ENCODE results near the gene PNLIPRP1.

Gene PNLIPRP1

DNA sequence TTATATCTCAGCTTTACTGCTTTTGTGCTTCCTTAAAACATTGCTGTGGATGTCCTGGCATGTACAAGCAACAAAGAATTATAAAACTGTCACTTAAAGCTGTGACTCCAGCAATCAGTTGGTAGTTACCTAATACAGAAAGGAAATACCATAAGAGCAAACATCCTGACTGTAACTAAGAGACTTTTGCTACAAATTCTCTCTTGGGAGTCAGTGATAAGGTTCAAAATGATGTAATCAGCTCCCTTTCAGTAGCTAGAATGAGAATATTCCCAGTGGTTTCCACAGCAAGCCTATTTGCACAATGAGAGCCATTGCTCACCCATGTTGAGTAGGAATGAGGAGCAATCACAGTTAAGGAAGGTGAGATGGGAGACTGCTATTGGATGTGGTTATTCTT is 7.6 kb downstream of the PNLIPRP1 start:
- in situ Hi-C loops (cut with MboI; ENCODE audit: low sequenced_read_pairs): no loop called here

DNA sequence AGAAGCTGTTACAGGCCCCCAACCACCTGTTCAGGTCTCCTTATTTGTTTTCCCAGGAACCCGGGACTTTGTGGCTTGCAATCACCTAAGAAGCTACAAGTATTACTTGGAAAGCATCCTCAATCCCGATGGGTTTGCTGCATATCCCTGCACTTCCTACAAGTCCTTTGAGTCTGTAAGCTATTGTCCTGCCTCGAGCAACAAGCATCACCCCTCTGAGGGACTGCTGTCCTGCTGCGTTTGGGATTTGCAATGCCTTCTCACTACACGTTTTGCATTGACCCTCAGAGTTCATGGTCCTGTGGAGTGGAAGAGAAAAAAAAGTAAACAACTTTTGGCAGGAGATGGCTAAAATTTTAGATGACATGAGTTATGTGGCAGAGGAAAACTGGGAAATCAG is 9.2 kb downstream of the PNLIPRP1 start:
- in situ Hi-C loops (cut with MboI; ENCODE audit: low sequenced_read_pairs): no loop called here

DNA sequence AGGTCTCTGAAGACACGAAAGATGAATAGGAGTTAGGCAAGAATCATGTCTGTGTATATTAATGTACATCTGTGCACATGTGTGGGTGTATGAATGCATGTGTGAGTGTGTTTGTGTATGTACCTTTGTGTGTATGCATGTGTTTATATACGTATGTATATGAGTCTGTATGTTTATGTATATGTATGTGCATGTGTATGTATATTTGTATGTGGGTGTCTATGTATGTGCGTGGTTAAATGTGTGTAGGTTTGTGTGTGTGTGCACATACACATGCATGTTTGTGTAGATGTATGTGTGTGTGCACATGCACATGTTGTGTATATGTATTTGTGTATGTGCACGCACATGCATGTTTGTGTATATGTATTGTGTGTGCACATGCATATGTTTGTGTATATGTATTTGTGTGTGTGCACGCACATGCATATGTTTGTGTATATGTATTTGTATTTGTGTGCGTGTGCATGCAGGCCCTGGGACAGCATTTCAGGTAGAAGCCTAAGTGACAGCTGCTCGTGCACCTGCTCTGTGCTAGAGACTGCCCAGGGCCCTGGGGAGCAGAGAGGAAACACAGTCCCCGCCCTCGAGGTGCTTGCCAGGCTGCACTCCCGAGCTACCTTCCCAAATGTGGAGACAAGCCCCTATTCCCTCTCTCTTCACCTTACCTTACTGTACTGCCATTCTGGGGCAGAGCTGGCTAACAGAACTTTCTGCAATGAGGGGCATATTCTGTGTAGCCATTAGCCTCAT is 12.1 kb downstream of the PNLIPRP1 start:
- in situ Hi-C loops (cut with MboI; ENCODE audit: low sequenced_read_pairs): no loop called here

DNA sequence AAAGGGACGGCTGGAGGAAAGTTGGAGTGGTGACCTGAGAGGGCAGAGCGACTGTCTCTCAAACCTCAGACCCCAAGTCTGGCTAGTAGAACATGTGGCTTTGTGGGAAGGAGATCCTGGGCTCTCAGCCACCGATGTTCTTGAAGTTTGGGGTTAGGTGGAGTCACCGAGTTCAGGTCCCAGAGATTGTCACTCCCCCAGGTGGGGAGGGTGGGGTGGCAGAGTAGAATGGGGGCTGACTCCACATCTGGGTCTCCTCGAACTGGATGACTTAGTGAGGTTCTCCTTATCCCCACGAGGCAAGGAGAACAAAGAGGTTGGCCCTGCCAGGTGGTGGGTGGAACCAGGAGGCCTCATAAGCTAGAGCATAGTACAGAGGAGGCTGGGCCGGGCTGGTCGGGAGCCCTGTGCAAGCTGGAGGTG is 15.3 kb downstream of the PNLIPRP1 start:
- in situ Hi-C loops (cut with MboI; ENCODE audit: low sequenced_read_pairs): no loop called here

DNA sequence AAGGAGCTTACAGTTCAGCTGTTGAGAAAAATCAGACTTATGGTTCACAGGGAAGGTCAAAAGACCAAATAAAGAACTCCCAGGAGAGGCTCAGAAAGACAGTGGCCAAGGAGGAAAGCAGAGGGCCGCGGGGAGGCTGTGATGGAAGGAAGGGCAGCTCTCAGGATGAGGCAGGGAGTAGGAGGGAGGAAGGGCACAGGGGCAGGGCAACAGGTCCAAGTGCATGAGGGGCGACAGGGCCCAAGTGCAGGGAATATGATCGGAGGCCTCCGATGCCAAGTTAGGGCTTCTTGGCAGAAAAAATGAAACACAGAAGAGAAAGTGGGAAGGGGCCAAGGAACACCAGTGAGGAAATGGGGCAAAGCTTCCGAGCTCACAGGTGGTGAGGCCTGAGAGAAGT is 16.6 kb downstream of the PNLIPRP1 start:
- in situ Hi-C loops (cut with MboI; ENCODE audit: low sequenced_read_pairs): no loop called here

DNA sequence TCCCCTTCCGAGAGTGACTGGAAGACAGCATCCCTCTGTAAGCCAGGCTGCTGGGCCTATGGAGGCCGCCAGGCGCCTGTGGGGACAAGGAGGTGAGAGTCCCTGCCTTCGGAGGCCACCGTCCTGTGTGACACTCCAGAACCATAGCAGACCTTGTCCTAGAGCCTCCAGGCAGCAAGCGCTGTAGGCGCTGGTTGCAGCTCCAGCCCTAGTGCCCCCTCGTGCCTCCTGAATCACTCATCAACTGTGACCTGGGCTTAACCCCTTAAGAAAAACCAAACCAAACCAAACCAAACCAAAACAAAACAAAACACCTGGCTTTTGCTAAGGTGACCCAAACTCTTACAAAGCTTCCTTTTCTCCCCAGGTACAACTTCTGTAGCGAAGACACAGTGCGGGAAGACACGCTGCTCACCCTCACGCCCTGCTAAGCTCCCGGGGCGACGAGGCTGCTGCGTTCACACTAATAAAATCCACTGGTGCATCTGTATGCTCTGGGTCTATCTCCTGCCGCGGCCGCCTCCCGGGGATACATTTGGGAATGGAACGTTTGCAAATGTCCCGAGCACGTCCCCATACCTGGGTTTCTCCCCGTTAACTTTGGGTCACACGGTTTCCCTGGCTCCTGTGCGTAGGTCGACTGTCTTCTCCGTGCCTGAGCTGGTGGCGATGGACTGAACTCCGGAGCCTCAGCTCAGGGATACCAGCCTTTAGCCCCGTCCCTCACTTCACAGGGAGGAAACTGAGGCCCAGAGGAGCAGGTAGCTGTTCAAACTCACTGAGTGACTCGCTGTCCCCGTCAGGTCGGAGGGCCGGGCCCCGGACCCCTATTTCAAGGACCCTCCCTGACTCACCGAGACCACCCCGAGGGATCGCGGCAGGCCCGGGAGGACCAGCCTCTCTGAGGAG is 18.2 kb downstream of the PNLIPRP1 start:
- in situ Hi-C loops (cut with MboI; ENCODE audit: low sequenced_read_pairs): no loop called here

DNA sequence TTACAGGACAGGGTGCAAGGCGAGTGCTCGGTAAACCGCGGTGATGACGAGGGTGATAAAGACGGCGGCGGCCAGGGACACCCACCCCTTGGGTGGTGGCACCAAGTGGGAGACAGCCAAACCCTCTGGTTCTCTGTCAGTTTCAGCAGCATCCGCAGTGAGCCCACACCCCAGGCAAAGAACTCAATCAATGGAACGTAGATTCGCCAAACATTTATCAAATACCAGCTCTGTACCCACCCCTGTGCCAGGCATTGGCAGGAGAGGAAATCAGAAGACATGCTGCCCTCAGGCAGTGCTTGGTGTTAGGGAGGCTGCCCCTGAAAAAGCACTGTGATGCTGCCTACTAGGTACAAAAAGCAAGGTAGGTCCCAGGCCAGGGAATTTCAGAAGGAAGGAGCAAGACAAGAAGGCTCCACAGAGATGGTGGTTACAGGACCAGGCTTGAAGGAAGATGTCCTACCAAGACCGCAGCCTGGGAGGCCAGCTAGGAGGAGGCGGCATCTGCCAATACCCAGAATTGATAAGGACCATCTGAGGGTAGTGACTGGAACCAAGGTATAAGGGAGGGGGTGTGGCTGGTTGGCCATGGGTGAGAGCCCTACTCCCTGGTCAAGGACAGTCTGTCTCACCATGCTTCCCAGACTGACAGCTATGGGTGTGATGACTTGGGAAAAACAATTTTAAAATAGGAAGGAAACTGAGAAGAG is 19.8 kb downstream of the PNLIPRP1 start:
- in situ Hi-C loops (cut with MboI; ENCODE audit: low sequenced_read_pairs): no loop called here

DNA sequence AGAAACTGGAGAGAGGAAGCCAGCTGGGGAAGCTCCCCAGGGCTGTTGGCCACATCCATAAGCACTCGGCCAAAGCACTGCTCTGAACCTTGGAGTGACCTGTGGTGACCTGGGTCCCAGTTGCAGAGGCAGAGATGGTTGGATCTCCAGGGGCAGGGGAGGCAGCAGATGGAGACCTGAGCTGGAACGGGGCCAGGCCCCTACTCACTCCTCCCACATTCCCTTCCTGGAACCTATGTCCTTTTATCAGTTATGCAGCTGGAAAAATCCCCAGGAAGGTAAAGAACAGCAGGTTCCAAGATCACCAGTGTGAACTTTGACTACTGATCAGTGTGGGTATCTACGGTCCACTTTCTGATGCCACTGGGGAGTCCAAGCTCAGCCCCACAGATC is 20.4 kb downstream of the PNLIPRP1 start:
- in situ Hi-C loops (cut with MboI; ENCODE audit: low sequenced_read_pairs): no loop called here

DNA sequence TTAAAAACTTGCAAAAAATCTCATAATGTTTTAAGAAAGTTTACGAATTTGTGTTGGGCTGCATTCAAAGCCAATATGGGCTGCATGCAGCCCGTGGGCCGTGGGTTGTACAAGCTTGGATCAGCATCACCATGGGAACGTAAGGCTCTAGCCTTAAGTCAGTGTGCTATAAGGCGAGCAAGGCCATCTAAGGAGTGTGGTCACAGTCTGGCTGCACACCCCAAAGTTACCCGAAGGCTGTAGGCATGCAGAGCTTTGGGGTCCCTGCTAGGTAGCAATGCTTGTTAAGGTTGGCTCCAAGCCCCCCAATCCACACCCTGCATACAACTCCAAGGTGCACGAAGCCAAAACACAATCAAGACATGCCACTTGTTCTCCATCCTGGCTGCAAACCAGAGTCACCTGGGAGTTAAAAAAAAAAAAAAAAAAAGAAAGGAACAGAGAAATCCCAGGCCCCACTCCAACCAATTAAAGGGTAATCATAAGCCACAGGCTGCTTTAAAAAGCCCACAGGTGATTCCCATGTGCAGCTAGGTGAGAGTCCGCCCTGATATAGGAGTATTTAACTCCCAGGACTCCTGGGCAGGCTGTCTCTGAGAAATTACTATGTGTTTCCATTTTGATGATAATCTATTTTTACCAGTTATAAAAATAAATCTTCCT is 21.5 kb downstream of the PNLIPRP1 start:
- in situ Hi-C loops (cut with MboI; ENCODE audit: low sequenced_read_pairs): no loop called here

DNA sequence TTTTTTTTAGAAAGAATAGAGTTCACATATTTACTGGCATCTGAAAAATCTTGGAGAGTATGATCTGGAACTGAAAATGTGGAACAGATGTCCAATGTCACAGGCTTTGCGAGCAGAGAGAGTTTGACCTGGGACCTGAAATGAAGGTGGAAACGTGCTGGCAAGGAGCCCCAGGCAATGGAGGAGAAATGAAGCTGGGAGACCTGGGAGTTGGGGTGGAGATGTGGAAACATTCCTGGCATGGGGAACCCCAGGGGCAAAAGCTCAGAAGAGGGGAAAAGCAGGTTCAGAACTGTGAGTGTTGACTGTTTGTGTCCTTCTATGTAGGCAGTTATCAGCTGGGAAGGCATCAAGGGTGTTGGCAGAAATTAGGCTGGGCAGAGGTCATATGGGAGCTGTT is 22.7 kb downstream of the PNLIPRP1 start:
- in situ Hi-C loops (cut with MboI; ENCODE audit: low sequenced_read_pairs): no loop called here

DNA sequence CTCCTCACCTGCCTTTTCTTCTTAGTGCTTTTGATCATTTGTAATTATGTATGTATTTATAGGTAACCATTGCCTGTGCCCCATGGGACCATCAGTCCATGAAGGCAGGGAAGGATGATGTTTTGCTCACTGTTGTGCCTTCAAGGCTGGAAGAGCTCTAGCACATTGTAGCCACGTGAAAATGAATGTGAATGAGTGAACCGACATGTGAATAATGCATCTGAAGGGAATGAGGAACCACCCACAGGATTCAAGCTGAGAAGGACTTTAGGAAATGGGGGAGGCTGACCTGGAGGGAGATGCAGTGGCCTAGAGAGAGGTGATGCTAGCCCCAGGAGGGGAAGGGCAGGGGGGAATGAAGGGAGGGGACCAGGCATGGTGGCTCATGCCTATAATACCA is 24.0 kb downstream of the PNLIPRP1 start:
- in situ Hi-C loops (cut with MboI; ENCODE audit: low sequenced_read_pairs): no loop called here

DNA sequence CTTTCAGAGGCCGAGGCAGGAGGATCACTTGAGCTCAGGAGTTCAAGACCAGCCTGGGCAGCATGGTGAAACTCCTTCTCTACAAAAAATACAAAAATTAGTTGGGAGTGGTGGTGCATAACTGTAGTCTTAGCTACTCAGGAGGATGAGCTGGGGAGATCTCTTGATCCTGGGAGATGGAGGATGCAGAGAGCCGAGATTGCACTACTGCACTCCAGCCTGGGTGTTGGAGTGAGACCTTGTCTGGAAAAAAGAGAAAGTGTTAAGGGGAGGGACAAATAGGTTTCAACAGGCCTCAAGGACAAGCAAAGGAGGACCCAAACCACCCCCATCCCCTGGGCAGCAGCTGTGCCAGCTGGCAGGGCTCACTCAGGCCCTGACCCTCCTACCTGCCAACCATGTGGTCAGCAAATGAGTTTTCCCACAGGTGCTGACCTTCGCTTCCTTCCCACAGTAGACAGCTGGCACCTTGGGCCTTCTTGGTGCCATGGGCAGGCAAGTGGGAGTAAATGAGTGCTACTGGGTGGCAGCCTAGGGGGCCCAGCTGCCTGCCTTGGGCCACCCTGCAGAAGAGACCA is 24.5 kb downstream of the PNLIPRP1 start:
- in situ Hi-C loops (cut with MboI; ENCODE audit: low sequenced_read_pairs): no loop called here

DNA sequence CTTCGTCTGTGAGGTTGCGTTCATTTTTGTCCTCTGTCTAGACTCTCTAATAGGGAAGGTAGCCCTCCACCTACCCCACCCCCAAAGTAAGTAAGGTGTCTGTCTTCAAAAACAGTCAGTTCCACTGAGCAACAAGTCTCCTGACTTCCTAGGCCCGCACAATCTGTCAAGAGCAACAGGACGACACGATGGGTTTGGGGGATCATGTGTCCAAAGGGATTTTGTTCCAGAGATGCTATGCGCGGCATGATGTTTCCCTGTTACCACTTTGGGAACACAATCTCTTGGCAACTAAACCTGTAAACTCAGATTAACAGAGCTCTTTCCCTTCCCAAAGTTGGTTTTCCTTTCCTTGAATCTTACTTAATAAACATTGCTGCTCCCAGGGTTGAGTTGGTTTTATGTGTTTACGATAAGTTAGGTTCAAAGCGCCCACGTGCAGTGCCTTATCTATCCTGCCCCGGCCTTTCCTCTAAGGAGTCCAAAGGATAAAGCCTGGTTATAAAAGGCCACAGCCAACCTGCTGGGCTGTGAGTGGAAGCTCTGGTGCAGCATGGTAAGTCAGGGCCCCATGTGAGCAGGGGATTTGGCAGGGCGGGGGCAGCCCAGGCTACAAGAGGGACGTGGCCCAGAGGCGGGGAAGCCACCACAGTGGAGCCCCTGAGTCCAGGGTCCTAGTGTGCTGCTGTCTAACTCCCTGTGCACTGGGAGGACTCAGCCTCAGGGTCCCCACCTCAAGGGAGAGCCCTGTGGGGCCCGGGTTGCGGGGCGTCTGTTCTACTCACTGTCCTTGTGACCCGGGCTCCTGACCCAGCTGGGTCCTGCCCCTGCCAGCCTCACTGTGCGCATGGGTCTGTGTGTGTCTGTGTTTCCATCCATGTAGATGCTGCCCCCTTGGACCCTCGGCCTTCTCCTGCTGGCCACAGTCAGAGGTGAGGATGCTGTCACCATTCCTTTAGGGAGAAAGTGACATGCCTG is 30.0 kb downstream of the PNLIPRP1 start, which contains the start of gene PNLIPRP2:
TSS of gene PNLIPRP2 (plus strand) at position 531 of the 978 bp plus-strand sequence.
- in situ Hi-C loops (cut with MboI; ENCODE audit: low sequenced_read_pairs): no loop called here

DNA sequence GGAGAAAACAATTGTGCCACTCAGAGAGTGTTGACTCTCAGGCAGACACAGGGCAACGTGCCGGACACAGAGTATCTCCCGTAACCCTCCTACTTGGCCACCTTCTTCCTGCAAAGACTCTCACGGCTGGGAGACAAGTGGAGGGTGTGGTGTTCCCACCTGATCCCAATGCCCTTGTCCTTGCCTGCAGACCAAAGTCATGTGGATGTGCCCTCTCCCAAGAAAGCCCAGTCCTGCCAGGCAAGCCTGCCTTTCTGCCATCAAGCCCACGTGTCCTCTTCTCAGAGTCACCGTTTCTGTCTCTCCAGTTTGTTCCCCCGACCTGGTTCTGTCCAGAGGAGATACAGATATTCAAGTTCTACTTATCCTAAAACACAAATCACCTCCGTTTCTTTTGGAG is 30.7 kb downstream of the PNLIPRP1 start:
- in situ Hi-C loops (cut with MboI; ENCODE audit: low sequenced_read_pairs): no loop called here

DNA sequence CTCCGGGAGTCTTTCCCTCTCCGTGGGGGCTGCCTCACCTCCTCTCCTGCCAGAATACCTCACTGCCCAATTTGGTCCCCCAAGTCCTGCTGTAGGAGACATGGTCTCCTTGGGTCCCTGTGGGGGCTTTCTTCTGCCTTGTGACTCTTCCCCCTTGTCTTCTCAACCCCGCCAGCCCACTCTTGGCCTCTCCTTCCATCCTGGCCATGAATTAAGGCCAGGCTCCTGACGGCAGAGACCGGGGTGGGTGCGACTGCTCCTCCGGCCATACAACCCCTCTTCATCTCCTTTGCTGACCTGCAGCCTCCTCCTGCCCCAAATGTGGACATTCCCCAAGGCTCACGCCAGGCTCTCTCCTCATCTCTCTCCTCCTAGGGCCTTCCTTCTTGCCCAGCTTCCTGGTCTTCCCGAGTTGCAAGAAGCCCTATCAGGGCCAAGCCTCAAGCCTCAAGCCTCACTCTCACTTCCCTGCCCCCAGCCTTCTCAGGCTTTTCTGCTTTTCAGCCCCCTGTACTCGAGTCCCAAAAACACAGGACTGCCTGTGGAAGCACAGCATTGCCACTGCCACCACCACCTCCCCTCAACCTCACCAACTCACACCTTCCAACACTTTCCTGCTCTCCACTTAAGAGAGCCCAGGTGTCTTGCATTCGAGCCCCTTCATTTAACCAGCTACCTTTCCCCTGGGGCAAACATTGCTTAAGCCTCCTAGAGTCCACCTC is 31.3 kb downstream of the PNLIPRP1 start:
- in situ Hi-C loops (cut with MboI; ENCODE audit: low sequenced_read_pairs): no loop called here

DNA sequence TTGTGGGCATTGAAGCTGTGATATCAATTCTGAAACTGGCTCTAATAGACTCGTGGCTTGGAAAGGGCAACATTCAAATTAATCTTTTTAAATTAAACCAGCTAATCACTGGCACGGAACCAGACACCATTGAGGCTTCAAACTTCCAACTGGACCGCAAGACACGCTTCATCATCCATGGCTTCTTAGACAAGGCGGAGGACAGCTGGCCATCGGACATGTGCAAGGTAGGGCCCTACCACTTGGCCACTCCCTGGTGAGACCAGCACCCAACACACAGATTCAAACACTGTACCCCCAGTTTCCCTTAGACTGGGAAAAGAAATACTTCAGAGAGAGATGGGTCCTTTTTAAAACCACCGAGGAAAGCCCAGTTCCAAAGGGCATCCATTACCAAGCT is 35.1 kb downstream of the PNLIPRP1 start:
- in situ Hi-C loops (cut with MboI; ENCODE audit: low sequenced_read_pairs): no loop called here

DNA sequence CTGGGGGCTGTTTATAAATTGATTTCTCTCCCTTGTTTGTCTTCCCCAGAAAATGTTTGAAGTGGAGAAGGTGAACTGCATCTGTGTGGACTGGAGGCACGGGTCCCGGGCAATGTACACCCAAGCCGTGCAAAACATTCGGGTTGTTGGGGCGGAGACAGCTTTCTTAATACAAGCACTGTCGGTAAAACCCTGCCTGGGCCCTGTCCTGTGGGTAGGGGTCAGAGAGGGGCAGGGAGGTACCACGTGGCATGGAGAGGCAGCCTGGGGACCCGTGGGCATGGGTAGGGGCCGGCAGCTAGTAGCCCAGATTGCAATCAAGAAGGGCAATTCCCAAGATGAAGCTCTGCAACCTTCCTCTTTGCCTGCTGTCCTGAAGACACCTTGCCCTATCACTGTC is 36.1 kb downstream of the PNLIPRP1 start:
- in situ Hi-C loops (cut with MboI; ENCODE audit: low sequenced_read_pairs): no loop called here

DNA sequence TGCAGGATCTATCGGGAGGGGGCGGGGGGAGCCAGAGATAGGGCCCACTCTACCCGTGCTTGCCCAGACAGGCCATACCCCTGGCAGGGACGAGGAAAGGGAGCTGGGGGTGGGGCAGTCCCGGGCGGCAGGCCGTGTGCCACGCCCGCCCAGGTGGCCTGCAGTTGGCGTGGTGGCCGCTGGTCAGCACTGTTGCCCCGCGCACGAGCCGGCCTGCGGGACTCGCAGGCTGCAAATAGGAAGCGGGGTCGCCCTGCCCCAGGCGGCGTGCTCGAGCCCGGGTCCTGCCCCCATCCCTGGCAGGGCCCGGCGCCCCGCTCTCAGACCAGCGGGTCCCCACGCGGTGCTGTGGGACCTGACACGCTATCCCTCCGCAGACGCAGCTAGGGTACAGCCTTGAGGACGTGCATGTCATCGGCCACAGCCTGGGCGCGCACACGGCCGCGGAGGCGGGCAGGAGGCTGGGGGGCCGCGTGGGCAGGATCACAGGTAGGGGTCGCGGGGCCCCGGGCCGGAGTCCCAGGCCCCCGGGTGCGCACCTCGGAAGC is 36.7 kb downstream of the PNLIPRP1 start:
- in situ Hi-C loops (cut with MboI; ENCODE audit: low sequenced_read_pairs): no loop called here
